CD4-positive, alpha-beta T cell treated with Interferon alpha-2 for 1 hour (primary cell): Measurements from ENCODE around the gene HERC3.

Source experiments
- DNase-seq, 2 donors: peaks; one replicate each; pipeline ENCODE4 v3.0.0-alpha.2; 2020 to 2022

Gene HERC3

DNA sequence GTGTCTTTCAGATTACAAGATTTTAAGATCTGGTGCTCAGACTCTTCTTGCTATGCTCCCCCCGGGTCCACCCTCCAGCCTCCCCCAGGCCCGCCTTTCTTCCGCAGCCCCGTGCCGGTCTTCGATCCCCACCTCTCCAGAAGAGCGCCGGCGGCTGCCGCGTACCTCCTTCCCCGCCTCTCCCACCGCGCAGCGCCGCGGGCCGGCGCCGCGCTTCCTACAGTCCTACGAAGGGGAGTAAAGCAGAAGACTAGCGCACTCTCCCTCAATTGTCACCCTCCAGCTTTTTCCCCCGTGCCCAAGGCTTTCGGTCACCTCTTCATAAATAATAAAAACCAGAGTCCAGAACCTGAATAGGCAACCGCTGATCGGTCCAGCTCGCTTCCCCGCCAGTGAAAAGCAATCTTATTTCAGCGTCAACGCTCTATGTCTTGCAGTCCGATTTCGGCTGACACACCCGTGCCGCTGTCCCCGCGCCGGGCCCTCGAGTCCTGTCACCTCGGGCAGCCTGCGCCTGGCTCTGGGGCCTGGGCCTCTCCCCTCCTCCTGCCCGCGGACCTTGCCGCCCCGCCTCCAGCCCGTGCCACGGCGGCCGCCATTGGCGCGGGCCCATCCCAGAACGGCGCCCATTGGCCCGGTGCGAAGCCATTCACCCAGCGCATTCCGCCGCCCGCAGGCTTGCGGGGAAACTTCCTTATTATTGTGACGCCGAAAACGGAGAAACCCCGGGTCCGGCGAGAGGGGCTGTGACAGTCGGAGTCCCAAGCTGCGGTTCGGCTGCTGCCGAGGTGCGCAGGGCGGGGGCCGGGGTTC, at the start of gene HERC3:
Gene HERC3 (plus strand): TSS at position 694 of the 813 bp plus-strand sequence. CDS start 13,344 bp downstream, outside the sequence.
- peak; percentile 86 to 92 for DNase-seq

DNA sequence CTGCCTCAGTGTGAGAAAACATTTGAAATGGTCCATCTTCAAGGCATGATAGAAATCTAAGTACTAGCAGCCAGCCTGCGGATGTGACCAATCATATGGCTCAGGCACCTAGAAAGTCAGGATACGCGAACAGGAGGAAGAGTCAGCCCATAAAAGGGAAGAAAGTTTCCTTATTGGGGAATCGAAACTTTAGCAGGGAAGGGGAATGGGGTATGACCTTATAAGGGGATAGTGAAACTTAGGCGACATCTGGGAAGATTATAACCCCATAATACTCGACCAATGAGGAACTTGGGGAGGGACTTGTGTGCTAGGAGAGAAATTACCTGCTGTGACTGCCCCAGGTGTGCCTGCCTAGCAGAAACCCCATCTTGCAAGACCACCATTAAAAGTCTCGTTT, 42.5 kb upstream of the HERC3 start:
- DNase-seq, result no peak

DNA sequence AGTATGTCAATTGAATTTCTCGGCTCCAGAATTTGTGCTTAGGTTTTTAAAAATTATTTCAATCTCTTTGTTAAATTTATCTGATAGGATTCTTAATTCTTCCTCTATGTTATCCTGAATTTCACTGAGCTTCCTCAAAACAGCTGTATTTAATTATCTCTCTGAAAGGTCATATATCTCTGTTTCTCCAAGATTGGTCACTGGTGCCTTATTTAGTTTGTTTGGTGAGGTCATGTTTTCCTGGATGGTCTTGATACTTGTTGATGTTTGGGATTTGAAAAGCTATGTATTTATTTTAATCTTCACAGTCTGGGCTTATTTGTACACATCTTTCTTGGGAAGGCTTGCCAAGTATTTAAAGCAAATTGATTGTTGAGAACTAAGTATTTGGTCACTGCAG, 24.7 kb upstream of the HERC3 start:
- DNase-seq, result no peak

DNA sequence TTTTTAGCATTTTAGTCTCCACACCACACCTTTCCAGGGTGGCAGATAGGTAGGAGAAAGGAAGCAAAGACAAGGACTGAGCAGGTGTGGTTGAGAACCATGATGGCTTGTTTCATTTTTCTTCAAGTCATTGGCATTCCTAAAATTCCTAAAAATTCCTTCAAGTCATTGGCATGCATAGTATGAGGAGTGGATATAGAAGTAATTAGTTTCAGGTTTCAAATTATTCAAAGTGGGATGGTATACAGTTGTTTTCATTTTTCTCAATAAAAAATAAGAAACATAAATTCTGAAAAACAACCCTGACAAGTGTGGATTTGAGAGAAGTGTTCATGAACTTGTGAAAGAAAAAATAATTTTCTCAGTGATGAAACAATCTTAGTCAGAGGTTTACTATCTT, 22.3 kb upstream of the HERC3 start:
- DNase-seq, result no peak

DNA sequence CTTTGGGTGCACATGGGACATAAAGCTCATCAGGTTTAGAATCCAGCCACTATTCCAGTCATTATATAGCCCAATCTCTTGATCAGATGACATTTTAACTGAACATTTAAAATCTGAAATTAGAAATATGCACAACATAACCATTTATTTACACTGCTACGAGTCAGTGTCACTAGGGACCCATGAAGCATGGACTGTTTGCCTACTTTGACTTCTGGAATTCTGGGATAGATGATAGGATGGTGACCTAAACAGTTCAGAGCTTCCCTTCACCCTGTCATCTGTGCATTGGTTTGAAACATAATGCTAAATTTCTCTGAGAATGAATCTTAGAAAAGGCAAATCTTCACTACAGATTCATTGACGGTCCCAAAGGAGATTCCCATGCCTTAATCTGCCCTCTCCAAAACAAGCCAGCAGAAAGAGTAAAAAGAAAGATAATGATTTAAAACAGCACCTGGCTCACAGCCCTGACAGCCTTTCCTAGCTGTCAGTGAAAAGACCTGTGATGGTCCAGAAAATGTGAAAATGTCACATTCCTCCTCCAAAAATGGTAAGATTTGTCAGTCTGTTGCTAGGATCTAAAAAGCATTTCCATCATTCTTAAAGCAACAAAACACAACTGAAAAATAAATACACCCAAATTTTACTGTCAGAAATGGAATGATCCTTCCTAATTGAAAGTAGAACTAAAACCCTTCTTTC, 18.9 kb upstream of the HERC3 start:
- DNase-seq, result no peak

DNA sequence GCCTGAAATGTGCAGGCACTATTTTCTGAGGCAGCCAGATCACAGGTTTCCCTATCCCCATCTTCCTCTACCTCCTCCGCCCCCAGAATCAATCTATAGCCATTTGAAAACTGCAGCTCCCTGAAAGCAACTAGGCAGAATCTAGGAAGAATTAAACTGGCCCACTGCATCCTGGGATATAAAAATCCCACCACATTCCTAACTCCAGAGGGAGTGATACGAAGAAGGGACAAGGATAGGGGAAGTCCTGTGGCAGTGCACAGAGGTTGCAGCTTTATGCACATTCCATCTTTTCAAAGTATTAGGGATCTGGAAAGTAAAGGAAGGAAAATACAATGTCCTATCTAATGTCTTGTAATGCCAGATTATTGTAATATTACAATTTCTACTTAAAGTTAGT, 18.3 kb upstream of the HERC3 start:
- no peak for DNase-seq

DNA sequence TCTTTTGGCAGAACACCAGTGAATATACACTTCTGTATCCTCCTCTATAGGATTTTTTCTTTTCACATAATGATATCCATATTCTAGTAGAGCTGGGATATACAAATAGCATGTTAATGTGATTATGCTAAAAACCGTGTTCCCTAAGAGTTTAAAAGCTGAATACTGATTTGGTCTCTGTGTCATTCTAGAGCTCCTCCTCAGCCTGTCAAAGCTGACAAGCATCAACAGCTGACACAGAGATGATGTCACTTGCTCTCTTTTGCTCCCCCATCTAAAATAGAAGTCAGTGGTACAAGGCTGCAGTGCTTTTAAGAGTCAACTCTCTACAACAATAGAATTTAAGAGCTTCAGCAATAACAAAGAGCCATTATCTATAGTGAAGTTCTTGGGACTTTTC, 17.1 kb upstream of the HERC3 start:
- DNase-seq, result no peak

DNA sequence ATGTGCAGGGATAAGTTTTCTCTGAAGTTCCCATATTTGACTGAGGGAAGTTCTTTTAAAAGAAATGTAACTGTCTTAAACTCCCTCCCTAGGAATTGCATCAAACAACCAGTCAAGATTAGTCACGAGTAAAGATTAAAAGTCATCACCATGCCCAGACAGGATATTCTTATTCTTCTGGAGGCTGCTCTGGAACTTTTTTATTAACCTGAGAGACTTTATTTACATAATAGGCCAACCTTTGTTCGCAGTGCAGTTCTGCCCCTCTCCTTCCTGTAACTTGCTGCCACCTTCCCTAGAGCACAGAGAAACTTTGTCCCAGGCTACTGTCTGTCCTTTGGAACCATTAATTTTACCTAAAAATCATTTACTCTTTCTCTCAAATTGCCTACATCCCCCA, 9.8 kb upstream of the HERC3 start:
- no peak for DNase-seq

DNA sequence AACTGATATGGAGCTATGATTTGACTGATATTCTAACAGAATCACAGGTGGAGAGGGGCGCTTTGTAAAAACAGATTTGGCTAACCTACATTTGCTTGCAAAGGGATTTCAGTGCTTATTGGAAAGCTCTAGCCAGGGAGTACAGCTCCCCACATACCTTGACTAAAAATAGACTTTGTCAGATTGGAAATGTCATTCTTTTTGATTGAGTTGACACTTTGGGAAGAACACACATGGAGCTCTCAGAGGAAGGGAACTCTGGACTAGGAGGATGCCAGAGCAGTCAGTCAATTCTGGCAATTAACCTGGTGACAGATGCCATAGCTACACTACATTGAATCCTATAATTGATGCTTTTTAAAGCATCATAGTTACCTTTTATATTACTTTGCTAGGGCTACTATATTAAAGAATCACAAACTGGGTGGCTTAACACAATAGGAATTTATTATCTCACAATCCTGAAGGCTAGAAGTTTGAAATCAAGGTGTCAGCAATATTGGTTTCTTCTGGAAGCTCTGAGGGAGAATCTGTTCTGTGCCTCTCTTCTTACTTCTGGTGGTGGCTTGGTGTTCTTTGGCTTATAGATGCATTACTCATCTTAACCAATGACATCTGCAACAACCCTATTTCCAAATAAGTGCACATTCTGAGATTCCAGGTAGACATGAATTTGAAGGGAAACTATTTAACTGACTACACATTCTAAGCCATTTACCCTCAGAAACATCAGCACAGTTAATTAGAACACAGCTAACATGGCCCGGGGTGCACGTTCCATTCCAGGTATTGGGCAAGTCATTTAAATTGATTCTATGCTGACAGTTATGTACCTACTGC, 8.4 kb upstream of the HERC3 start:
- no peak for DNase-seq

DNA sequence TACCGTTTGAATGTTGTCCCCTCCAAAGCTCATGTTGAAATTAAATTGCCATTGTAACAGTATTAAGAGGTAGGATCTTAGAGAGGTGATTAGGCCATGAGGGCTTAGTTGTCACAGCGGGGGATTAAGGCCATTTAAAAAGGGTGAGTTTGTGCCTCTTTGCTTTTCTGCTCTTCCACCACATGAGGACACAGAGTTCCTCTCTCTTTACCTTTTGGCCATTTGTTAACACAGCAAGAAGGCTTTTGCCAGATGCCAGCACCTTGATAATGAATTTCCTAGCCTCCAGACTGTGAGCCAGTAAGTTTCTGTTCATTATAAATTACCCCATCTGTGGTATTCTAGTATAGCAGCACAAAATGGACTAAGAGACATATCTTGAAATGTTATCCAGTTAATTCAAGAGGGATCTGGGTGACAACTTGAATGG, 7.8 kb upstream of the HERC3 start:
- DNase-seq, result no peak

DNA sequence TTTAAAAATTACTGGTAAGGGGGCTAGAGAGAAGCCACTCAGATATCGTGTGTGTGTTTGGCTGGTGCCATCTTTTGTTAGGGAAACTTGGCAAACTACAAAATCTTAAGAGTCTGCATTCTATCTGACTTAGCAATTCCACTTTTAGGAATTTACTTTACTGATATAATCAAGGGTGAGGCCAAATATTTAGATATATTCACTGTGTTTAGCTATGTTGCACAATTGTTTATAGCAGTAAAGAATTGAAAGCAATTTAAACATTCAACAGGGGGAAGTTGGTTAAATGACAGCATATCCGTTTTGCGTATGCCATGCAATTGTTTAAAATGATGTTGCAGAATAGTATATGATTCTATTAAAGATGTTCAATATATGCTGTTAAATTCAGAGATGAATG, 6.4 kb upstream of the HERC3 start:
- no peak for DNase-seq

DNA sequence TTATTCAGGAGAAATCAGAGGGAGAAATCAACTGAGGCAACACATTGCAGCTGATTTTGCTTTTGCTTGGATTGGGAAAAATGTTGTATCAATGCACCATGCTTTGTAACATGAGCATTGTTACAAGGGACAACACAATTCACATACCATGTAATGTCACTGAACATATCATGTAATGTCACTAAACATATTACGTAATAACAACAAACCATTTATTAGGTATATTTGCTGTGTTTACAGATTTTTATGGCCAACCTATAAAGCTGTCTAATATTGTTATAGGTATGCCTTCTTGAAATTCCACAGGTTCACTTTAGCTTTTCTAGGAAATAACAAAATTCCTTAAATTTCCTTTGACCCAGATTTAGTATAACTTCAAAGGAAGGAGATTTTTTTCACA, 5.0 kb upstream of the HERC3 start:
- no peak for DNase-seq

DNA sequence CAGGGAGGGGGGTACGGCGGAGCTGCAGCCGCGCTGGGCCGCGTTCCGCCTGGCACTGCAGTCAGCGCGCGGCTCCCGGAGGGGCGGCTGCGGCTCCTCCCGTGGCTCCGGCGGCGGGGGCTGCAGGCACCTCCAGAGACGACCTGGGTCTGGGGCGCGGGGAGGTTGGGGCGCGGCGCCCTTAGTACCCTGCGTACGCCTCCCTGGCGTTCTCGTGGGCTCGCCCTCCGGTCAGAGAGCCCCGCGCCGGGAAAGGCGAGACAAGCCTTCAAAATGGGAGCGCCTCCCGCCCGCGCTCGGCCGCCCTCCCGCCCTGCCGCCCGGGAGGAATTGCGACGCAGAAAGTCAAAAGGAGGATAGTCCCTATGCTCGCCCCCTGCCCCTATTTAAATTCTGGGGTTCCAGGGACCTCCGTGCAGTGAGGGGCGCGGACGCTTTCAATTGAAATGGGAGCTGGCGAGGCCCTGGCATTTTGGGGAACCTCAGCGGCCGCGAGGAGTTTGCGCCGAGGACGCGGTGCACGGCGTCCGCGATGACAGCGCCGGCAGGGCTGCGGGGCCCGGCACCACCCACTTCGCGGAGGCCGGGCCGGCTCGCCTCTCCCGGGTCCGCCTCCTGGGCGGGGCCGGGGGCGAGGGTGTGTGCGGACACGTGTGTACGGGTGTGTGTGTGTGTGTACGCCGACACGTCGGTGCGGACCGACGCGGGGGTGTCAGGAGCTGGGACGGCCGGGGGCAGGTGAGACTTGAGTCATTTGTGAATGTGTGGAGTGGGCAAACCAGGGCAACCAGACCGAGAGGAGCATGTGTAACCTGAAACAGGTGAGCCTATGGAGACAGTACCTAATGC, 544 bp downstream of the HERC3 start:
- peak; percentile 81 to 86 for DNase-seq

DNA sequence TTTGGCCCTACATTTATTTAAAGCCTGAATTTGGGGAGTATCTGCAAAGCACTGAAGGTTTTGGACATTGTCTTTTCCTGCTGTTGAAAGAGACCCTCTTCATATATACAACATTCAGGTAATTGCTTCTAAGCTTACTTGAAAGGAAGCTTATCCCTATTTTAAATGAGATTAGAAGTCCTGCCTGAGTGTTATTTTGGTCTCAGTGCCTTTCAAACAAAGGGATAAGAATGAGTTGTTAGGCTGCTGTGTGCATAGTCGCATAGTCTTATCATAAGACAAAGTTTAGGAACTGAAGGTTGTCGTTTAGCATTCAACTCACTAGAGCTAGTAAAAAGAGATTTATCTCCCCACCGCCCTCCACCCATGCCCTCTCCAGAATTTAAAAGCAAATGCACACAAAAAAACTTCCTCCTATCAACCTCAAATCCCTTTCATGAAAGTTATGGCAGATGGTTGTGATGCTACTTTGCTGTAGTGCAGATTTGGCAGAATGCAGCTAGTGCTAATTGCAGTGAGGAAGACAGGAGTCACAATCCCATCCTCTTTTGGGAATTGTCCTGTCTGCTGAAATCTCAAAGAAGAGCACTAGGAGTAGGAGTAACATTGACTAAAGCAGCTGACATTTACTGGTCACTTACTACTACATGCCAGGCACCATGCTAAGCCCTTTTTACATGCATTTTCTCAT, 5.8 kb downstream of the HERC3 start:
- no peak for DNase-seq

DNA sequence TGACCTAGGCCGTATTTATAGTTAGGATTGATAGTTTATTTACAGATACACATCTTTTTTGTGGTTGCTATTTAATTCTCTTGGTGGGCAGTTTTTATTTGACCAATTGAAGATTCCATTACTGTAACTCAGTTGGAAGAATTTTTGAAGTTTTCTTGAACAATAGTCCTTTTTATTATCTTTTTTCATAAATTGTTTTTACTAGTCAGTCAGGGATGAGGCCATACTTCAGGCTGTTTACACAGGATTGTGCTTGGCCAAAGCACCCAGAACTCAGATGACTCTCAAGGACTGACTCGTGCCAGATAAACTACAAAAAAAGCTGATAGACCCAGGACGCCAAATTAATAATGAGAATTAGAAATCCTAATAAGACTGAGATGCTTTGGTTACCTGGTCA, 7.0 kb downstream of the HERC3 start:
- no peak for DNase-seq

DNA sequence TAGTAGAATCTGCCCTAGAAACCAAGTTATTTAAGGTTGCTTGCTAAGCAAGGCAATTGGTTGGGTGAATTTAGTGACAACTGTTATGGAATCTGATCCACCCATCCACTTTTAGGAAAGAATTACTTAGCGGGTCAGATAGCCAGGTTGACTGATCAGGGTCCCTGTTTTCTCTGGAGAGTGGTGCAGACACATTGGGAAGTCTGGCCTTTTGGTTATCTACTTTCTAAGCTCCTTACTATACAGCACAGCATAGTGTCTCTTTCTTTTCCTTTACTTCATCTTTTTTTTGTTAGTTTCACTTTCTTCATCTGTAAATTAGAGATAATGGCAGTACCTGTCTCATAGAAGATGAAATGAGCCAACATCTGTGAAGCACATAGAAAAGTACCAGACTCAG, 7.4 kb downstream of the HERC3 start:
- DNase-seq, result no peak

DNA sequence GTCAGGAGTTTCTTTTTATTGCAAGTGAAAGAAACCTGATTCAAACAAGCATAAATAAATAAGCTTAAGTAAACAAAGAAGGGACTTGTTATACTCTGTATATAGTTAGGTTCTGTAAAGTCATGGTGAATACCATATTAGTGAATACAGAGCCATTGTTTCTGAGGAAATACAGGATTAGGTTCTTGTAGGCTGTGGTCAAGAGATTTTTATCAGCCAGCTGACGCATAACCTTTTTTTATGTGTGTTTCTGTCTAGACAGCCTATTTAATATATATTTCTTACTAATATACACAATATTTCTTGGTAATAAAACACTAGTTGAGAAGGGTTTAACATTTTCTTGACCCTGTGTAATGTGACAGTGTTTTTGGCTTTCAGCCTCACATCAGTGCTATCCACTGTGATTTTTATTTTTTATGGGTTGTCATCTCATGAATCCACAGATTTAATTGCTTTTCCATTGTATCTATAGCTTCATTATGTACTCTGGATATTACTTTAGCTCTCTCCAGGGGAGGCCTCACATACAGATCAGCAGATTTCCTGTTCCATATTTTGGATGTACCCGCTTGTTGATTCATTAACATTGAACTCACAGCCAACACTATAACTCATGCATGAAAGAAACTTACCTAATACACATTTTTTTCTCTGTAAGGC, 8.0 kb downstream of the HERC3 start:
- peak in 1 of 2 donors; percentile 42 for DNase-seq

DNA sequence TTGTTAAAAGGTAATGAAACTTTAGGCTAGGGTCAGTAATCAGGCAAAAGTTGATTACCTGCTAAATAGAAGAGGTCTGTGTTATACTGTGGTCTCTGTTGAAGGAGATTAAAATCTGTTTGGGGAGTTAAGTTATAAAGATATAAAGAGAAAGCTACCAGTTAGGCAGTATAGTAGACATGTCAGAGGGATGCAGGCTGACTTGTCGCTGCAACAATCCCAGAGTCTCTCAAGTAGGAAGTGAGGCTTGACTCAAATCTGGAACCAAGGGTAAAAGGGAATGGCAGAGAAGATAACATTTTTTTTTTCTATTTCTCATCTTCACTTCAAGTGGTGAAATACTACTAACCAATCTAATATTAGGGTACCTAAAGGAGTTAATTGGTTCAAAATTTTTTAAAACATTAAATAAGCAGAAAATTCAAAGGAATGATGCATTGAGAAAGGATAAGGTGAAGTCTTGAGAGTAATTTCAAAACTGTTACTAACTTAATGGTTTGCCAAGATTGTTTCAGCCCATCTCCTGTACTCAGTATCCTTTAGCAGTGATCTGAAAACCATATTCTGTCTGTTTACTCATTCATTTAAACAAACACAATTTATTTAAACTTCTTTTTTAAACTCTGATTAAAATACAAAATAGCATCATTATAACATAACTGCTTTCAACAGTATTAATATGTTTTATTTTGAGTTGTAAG, 12.8 kb downstream of the HERC3 start:
- DNase-seq, result no peak

DNA sequence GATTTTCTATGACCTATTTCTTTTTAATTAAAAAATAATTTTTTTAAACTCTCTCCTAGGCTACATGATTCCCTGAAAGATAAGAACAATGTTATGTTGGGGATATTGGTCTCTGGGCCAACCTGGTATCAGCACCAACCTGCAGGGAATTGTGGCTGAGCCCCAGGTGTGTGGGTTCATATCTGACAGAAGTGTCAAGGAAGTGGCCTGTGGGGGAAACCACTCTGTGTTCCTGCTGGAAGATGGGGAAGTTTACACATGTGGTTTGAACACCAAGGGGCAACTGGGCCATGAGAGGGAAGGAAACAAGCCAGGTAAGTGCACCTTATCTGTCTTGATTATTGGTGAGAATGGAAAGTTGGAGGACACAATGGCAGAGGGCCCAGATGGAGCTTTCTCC, 13.5 kb downstream of the HERC3 start:
- DNase-seq, result peak in 1 of 2 donors; percentile 50

DNA sequence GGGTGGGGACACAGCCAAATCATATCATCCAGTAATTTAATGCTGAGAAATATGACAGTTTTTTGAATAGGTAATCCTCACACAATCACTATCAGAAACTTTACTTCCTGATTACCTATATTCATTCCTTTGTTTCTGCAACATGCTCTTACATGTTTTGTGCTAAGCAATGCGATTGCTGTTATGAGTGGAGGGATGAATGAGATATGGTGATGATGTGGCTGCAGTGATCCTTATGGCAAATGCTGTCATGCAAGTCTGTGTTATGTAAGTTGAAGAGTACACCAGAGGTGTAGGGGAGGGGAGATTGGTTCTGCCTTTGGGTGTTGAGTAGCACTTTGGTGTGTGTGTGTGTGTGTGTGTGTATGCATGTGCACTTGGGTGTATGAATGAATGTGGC, 14.6 kb downstream of the HERC3 start:
- no peak for DNase-seq

DNA sequence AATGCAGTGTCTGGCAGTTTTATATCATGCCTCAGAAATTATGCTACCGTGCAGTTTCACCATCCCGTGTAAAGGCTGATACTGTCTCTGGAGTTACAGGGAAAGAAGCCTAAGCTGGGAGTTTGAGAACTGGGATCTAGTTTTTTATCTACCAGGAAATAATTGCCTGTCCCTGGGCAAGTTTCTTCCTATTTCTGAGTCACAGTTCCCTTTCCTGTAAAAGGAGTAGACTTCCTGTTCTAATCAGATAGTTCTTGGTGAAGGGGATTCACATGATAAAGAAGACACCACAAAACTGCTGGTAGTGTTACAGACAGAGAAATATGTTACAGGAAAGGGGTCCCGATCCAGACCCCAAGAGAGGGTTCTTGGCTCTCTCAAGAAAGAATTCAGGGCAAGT, 17.1 kb downstream of the HERC3 start:
- peak in 1 of 2 donors; percentile 42 for DNase-seq
